Measurements from ENCODE around the gene ALX1.
"Not testable (repeated sequence)": the region's sequence is repeated elsewhere in the genome, so short reads cannot be mapped to it uniquely, and the experiment has no call there.

Gene ALX1

DNA sequence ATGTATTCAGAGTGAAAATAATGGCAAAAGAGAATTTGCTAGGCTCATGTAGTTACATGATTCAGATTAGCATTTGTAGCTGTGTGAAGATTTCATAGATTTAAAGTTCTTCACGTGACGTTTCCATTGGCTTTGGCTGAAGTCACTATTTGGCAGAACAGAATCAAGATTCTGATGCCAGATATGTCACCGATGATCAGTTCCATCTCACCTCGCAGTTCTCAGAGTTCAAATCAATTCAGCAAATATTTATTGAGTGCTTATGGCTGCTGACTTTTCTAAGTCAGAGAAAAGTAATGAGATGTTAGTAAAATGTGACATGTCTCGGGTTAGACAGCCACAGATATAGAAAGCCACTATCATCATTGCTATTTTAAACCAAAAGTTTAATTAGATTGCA lies 28.4 kb downstream of the ALX1 start:
- DNase-seq, result no peak

DNA sequence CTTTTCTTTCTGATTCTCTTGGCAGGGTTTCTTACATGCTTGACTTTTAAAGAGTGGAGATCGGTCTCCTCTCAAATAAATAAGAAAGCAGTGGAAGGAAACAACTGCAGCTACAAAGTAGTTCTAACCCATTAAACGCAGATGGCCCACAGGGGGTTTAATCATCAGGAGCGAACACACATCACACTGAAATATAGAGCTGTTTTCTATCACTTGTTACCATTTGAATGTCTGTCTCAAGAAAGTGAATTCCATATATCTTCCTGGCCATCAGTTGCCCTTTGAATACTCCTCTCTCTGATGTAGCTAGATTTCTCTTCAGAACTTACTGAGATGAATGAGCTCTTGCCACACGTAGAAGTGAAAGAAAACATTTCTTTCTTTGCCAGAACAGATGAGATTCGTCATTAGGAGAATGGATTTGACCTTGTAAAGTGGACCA lies 29.1 kb downstream of the ALX1 start:
- DNase-seq, result no peak

DNA sequence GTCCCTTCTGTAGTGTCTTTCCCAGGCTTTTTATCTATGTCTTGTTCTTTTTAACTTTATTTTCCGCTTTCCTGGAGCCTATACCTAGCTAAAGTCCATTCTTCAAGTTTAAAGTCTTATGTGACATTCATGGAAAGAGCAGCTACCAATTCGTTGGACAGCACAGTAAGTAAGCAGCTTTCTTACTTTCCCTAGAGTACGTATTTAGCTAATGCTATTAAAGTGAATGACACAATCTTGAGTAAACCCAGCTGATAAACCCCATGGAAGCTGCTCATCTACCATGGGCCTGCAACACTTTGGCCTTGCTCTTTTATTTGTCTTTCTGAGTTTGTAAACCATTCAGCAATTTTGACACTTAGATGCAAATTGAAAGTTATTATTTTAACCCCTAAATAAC lies 30.0 kb downstream of the ALX1 start:
- no peak for DNase-seq

DNA sequence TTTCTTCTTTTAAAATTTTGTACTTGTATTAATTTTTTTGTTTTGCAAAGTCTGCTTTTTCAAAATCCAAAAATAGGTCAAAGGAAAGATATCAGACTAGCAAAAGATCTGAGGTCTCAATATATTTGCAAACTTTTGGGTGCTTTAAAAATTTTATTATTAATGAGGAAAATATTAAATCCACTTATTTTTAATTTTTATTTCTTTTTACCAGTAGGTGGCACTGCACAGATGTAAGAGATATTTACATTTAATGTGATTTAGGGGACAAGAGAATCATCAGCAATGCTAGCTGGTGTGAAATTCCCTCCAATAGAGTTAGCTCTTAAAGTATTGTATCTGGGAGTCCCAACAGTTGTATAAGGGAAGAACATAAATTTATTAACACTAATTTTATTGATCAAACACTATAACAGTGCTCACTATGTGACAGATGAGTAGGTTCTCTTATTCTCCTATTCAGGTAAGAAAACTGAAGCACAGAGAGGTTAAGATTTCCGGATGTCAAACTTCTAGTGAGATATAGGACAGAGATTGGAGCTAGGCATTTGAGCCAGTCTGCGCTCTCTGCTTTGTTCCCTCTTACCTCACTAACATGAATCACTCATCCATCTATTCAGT lies 30.5 kb downstream of the ALX1 start:
- no peak for DNase-seq

DNA sequence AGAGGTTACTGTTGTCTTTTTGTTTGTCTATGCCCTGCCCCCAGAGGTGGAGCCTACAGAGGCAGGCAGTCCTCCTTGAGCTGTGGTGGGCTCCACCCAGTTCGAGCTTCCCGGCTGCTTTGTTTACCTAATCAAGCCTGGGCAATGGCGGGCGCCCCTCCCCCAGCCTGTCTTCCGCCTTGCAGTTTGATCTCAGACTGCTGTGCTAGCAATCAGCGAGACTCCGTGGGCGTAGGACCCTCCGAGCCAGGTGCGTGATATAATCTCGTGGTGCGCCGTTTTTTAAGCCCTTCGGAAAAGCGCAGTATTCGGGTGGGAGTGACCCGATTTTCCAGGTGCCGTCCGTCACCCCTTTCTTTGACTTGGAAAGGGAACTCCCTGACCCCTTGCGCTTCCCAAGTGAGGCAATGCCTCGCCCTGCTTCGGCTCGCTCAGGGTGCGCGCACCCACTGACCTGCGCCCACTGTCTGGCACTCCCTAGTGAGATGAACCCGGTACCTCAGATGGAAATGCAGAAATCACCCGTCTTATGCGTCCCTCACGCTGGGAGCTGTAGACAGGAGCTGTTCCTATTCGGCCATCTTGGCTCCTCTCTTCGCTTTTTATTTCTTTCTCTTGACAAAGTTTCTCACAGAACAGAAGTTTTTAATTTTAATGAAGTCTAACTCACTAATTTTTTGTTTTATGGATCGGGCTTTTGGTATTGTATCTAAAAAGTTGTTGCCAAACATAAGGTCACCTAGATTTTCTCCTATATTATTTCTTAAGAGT lies 38.0 kb downstream of the ALX1 start:
- DNase-seq, result not testable (repeated sequence)

DNA sequence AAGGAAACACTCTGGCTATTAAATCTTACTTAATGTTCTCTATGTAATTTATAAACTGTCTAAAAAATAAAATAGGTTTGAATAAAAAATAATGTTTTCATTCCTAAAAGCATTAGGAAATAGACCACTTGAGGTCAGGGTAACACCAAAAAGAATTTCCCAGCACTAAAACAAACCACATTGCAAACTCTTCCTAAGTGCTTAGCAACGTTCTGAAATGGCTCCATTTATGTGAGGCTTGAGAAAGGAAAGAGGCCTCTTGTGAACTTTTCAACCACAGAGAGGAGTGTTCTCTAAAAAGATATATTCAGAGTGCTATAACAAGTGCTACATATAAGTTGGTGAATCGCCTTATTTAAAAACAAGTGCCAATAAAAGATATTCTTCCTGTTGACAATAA lies 42.7 kb downstream of the ALX1 start:
- no peak for DNase-seq

DNA sequence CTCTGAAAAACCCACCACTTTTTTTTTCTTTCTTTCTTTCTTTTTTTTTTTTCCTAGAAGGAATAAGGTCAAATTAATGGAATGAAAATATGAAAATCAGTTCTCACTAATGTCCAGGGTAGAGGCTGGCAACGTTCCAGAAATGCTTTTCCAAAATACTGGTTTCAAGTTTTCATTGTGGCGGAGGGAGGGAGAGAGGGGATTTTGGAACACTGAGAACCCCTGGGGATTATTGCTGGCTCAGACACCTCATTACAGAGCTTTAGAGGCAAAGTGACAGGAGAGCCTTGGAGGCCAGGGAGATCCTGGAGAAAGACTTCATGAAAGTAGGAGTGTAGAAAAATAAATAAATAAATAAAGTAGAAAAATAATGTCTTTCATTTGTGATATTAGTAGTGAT lies 45.4 kb downstream of the ALX1 start:
- DNase-seq, result no peak

DNA sequence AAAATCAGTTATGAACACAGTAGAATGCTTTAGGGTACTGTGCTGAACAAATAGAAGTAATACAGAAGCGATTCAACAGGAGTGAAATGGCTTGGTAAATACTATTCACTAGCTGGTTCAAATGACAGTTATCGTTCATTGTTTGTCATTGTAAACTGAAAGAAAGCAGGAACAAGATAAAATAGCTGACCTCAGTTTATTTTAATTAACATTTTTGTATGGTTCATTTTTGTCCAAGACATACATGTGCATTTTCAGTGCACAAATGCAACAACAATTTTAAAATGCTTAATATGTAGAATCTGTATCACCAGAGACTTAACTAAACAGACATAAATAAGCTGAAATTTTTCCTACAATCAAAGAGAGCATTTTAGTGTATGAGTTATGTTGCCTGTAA lies 49.9 kb downstream of the ALX1 start:
- DNase-seq, result no peak

DNA sequence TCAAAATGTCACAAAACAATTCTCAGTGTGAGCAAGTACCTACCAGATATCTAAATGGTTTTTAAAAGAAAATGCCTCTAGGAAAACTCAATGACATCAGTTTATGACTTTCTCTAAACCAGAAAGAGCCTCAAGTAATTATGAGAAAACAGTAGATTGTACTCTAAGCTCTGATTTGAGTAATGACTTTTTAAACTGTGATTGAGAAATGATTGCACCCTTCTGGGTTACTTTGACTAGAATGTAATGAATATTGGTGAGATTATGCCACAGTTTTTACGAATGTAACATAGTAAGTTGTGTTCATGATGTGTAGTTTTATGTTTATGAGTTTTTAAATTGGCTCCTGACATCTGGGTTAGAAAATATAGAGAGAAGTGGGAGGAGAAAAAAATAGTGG lies 68.8 kb downstream of the ALX1 start:
- no peak for DNase-seq

DNA sequence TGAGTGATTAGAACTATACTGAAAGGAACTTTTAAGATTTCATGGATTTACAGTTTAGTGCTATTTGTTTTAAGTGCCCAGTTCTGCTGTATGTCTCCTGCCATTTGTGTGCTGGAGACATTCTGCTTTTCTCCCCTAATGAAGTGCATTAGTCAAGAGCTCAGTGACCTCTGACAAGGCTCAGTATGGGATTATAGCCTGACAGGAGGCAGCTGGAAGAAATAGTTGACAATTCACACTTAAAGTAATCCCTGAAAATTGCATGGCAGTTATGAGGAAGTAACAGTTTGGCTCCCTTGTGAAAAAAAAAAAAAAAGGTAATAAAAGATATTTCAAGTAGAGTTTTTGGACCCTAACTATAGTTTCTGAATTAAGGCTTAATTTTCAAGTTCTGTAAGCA lies 70.3 kb downstream of the ALX1 start:
- DNase-seq, result peak; percentile 39
